22Rv1 (cell line): ENCODE results near the gene GRIP2.

ENCODE experiments used
- ZFX ChIP-seq: fragments of 450-650 bp; IDR thresholded peaks from 2 replicates; pipeline ENCODE4 v1.6.1; 2017; ENCODE audit warnings: antibody characterized with exemption, borderline replicate concordance
- TF ChIP-seq, protein P1 (sequence below): fragments of 450-650 bp; IDR thresholded peaks from 2 replicates; pipeline ENCODE4 v1.5.1; 2017; ENCODE audit warnings: mild to moderate bottlenecking

DNA sequence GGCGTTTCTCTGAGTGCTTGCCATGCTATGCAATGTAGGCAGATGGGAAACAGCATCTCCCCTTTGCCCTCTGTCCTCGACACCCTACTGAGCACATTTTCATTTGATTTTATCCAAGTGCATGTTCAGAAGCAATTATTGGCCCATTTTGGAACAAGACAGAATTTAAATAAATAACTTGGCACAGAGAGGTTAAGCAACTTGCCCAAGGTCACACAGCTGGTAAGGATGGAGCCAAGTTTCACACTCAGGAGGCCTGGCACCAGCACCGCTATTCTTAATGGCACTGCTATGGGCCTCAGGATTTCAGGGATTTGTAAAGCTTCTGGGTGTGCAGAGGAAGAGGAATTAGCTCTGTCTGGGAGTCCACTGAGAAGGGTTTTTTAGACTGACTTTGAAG is 2.5 kb upstream of the GRIP2 start:
- TF ChIP-seq, protein P1, sequence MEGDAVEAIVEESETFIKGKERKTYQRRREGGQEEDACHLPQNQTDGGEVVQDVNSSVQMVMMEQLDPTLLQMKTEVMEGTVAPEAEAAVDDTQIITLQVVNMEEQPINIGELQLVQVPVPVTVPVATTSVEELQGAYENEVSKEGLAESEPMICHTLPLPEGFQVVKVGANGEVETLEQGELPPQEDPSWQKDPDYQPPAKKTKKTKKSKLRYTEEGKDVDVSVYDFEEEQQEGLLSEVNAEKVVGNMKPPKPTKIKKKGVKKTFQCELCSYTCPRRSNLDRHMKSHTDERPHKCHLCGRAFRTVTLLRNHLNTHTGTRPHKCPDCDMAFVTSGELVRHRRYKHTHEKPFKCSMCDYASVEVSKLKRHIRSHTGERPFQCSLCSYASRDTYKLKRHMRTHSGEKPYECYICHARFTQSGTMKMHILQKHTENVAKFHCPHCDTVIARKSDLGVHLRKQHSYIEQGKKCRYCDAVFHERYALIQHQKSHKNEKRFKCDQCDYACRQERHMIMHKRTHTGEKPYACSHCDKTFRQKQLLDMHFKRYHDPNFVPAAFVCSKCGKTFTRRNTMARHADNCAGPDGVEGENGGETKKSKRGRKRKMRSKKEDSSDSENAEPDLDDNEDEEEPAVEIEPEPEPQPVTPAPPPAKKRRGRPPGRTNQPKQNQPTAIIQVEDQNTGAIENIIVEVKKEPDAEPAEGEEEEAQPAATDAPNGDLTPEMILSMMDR = no peak
- no peak for TF ChIP-seq ZFX
